Erythroblast (primary cell): ENCODE data around the gene EXOC2.

ENCODE experiments used
- GATA1 ChIP-seq: IDR thresholded peaks from 2 replicates; pipeline ENCODE4 v1.6.1; 2011; ENCODE audit warnings: low read depth, mild to moderate bottlenecking, control low read depth, low read length, moderate library complexity
- POLR2A ChIP-seq: IDR thresholded peaks from 2 replicates; pipeline ENCODE4 v1.6.1; 2011; ENCODE audit warnings: mild to moderate bottlenecking, low read length

DNA sequence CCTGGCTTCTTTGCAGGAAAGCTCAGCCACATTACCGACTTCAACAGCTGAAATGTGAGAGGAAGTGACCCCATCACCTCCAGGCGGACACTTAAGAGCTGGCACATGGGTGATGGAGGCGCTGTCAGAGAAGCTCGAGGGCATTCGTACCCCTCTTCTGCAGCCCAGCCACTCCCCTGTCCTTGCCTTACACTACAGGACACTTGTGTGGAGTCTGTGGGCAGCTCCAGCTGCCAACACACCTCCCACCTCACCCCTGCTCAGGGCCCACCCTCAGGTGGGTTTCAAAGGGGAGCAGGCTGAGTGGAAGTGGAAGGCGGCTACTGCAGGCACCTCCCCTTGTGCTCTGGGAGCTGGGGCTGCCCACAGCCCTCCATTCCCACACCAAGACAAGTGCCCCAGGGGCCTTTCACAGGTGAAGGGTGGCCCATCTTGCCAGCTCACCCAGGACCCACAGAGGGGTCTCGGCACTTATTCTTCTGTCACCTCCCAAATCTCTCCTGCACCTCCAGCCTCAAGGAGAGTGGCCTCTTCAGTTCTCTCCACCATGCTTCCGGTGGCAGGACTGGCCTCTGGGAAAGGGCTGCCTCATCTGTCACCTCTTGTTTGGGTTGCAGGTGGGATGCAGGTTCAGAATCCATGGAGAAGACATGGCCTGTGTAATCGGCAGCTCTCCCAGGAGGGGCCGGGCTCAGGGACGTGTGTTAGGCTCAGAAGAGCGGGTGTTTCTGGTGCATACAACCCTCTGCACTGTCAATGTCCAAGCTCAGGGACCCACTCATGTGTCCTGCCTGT, 251.6 kb downstream of the EXOC2 start:
- no peak for TF ChIP-seq POLR2A
- no peak for TF ChIP-seq GATA1
